ENCODE data around the gene DERA. TPM values are rescaled to one million over a fixed set of nuclear protein-coding genes. Genes with fewer than 3 reads are reported as not detected.

The DERA gene
- total RNA-seq, 1 experiment from 2014 or later = 22.6 TPM

DNA sequence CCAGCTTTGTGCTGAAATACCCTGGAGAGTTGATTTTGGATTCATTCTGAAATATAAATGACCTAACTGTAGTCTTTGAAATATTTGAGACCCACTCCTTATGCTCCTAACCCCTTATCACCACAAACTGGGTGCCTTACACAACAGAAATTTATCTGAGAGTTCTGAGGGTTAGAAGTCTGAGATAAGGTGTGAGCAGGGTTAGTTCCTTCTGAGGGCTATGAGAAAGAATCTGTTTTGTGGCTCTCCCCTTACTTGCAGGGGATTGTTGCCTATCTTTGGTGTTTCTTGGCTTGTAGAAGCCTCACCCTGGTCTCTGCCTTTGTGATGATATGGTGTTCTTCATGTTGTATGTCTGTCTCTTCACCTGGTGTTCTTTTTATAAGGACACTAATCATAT, 91.7 kb downstream of the DERA start:
- no peak for DNase-seq (ENCODE audit: low read depth, low spot score)
- H3K4me1 ChIP-seq (ENCODE audit: control insufficient read depth, insufficient read depth, low read length) = no peaks in the 10 kb centered on the region
- POLR2A ChIA-PET = no interaction called here
- ATAC-seq = no peak
- CTCF ChIA-PET = no interaction called here
- no peak overlapping the region for H3K4me3 ChIP-seq (ENCODE audit: low read depth in 2 of 2, low read length in 2 of 2)
- H3K27ac ChIP-seq (ENCODE audit: low read length) = no peak overlapping the region
- no peaks in the 10 kb centered on the region for H3K36me3 ChIP-seq (ENCODE audit: control insufficient read depth, insufficient read depth, low read length)
- in situ Hi-C loops (cut with HindIII; ENCODE audit: low pct_unique_long_range_greater_than_20kb, low sequenced_read_pairs) (no loop called here), intact Hi-C loops (cut with micrococcal nuclease; ENCODE audit: unreplicated experiment) (no loop called here)
- no peaks in the 10 kb centered on the region for H3K9me3 ChIP-seq (ENCODE audit: control insufficient read depth, insufficient read depth, low read depth, low read length)
- no peaks in the 10 kb centered on the region for H3K27me3 ChIP-seq (ENCODE audit: control insufficient read depth, insufficient read depth, low read length)
- TF ChIP-seq, protein P1, sequence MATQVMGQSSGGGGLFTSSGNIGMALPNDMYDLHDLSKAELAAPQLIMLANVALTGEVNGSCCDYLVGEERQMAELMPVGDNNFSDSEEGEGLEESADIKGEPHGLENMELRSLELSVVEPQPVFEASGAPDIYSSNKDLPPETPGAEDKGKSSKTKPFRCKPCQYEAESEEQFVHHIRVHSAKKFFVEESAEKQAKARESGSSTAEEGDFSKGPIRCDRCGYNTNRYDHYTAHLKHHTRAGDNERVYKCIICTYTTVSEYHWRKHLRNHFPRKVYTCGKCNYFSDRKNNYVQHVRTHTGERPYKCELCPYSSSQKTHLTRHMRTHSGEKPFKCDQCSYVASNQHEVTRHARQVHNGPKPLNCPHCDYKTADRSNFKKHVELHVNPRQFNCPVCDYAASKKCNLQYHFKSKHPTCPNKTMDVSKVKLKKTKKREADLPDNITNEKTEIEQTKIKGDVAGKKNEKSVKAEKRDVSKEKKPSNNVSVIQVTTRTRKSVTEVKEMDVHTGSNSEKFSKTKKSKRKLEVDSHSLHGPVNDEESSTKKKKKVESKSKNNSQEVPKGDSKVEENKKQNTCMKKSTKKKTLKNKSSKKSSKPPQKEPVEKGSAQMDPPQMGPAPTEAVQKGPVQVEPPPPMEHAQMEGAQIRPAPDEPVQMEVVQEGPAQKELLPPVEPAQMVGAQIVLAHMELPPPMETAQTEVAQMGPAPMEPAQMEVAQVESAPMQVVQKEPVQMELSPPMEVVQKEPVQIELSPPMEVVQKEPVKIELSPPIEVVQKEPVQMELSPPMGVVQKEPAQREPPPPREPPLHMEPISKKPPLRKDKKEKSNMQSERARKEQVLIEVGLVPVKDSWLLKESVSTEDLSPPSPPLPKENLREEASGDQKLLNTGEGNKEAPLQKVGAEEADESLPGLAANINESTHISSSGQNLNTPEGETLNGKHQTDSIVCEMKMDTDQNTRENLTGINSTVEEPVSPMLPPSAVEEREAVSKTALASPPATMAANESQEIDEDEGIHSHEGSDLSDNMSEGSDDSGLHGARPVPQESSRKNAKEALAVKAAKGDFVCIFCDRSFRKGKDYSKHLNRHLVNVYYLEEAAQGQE (IDR thresholded peaks at IDR 0.05; ENCODE audit: insufficient read depth in 1 of 2, low read depth in 2 of 2, low read length in 1 of 2) = no peak
- TF ChIP-seq POLR2AphosphoS5 (IDR thresholded peaks at IDR 0.05; ENCODE audit: low read depth, low read length) (no peak), SIN3A (IDR thresholded peaks at IDR 0.05; ENCODE audit: borderline replicate concordance, insufficient read depth, low read depth, low read length) (no peak), TCF7L2 (IDR thresholded peaks at IDR 0.05; ENCODE audit: low read depth, low read length) (no peak)
- BruUV-seq (replicated peaks) = no TSS peak

- no TSS peak for BruUV-seq (replicated peaks)
- no peak for TF ChIP-seq POLR2AphosphoS5 (IDR thresholded peaks at IDR 0.05; ENCODE audit: low read depth, low read length)
- TF ChIP-seq CTCF (IDR thresholded peaks at IDR 0.05) = no peak
- no peak for ATAC-seq
- in situ Hi-C loops (cut with HindIII; ENCODE audit: low pct_unique_long_range_greater_than_20kb, low sequenced_read_pairs) (no loop called here), intact Hi-C loops (cut with micrococcal nuclease; ENCODE audit: unreplicated experiment) (no loop called here)
- POLR2A ChIA-PET = no interaction called here
- no peak for DNase-seq (ENCODE audit: low read depth, low spot score)
- Histone ChIP-seq H3K27me3 (ENCODE audit: control insufficient read depth, insufficient read depth, low read length) (no peaks in the 10 kb centered on the region), H3K36me3 (ENCODE audit: control insufficient read depth, insufficient read depth, low read length) (no peaks in the 10 kb centered on the region), H3K4me3 (ENCODE audit: low read depth in 2 of 2, low read length in 2 of 2) (no peak overlapping the region), H3K27ac (ENCODE audit: low read length) (no peak overlapping the region), H3K4me1 (ENCODE audit: control insufficient read depth, insufficient read depth, low read length) (no peaks in the 10 kb centered on the region), H3K9me3 (ENCODE audit: control insufficient read depth, insufficient read depth, low read depth, low read length) (no peaks in the 10 kb centered on the region)
- CTCF ChIA-PET = no interaction called here
Observed at GRCh38 chr12:16003460-16003859, 92.3 kb downstream of the DERA start.

DNA sequence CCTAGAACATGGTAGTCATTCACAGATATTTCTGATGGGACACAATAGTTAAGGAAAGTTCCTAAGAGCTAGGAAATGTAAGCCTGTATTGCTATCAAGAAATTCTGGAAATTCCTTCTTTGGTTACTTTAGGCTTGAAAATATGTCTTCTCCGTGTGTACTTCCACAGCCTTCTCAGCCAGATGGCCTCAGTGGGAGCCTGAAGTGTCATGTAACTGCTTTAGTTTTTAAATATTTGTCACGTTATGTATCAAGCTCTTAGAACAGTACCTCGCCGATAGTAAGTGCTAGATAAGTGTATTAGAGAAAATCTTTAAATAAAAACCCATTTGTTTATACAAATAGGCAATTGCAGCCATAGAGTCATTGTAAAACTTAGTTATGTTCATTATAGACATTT, 95.6 kb downstream of the DERA start:
- Histone ChIP-seq H3K4me3 (ENCODE audit: low read depth in 2 of 2, low read length in 2 of 2) (no peak overlapping the region), H3K4me1 (ENCODE audit: control insufficient read depth, insufficient read depth, low read length) (no peaks in the 10 kb centered on the region), H3K27me3 (ENCODE audit: control insufficient read depth, insufficient read depth, low read length) (no peaks in the 10 kb centered on the region), H3K9me3 (ENCODE audit: control insufficient read depth, insufficient read depth, low read depth, low read length) (no peaks in the 10 kb centered on the region), H3K27ac (ENCODE audit: low read length) (no peak overlapping the region), H3K36me3 (ENCODE audit: control insufficient read depth, insufficient read depth, low read length) (no peaks in the 10 kb centered on the region)
- no TSS peak for BruUV-seq (replicated peaks)
- ChIA-PET POLR2A (no interaction called here), CTCF (interaction anchor here (0.6 kb wide), 1 partner anchor 524 kb away, joined by 4 read pairs; no protein-coding TSS in a partner anchor)
- no peak for ATAC-seq
- TF ChIP-seq POLR2AphosphoS5 (IDR thresholded peaks at IDR 0.05; ENCODE audit: low read depth, low read length) (no peak), CTCF (IDR thresholded peaks at IDR 0.05) (no peak), TCF7L2 (IDR thresholded peaks at IDR 0.05; ENCODE audit: low read depth, low read length) (no peak), SIN3A (IDR thresholded peaks at IDR 0.05; ENCODE audit: borderline replicate concordance, insufficient read depth, low read depth, low read length) (no peak)
- TF ChIP-seq, protein P1 (IDR thresholded peaks at IDR 0.05; ENCODE audit: insufficient read depth in 1 of 2, low read depth in 2 of 2, low read length in 1 of 2) = no peak
- no peak for DNase-seq (ENCODE audit: low read depth, low spot score)
- in situ Hi-C loops (cut with HindIII; ENCODE audit: low pct_unique_long_range_greater_than_20kb, low sequenced_read_pairs) (no loop called here), intact Hi-C loops (cut with micrococcal nuclease; ENCODE audit: unreplicated experiment) (no loop called here)

Data from Panc1 (cell line).